PC-9 (cell line): Measurements from ENCODE around the gene PUS10.

ENCODE experiments used
- EZH2 ChIP-seq: fragments of 200-600 bp; sonication (generic); IDR thresholded peaks from 2 replicates; pipeline ENCODE4 v1.8.0; 2017; ENCODE audit warnings: antibody characterized with exemption, low read depth
- TF ChIP-seq, protein P1 (sequence below): fragments of 200-600 bp; sonication (generic); conservative IDR thresholded peaks from 2 replicates; pipeline ENCODE4 v1.6.1; 2017; ENCODE audit warnings: mixed run types, antibody characterized with exemption, mild to moderate bottlenecking, moderate library complexity

- TF ChIP-seq, protein P1, sequence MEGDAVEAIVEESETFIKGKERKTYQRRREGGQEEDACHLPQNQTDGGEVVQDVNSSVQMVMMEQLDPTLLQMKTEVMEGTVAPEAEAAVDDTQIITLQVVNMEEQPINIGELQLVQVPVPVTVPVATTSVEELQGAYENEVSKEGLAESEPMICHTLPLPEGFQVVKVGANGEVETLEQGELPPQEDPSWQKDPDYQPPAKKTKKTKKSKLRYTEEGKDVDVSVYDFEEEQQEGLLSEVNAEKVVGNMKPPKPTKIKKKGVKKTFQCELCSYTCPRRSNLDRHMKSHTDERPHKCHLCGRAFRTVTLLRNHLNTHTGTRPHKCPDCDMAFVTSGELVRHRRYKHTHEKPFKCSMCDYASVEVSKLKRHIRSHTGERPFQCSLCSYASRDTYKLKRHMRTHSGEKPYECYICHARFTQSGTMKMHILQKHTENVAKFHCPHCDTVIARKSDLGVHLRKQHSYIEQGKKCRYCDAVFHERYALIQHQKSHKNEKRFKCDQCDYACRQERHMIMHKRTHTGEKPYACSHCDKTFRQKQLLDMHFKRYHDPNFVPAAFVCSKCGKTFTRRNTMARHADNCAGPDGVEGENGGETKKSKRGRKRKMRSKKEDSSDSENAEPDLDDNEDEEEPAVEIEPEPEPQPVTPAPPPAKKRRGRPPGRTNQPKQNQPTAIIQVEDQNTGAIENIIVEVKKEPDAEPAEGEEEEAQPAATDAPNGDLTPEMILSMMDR: no peak
- no peak for TF ChIP-seq EZH2
Measured at GRCh38 chr2:60959501-60959900, 58.6 kb downstream of the PUS10 start.
